Endothelial cell of umbilical vein (primary cell): ENCODE results near the gene EVX1. TPM values are rescaled to one million over a fixed set of nuclear protein-coding genes. Genes with fewer than 3 reads are reported as not detected.

Experiments used
- BruUV-seq: library from RNA; stranded (reverse); fragments of 400-500 nt; replicated peaks from 2 replicates; lab custom pipeline; 2021; lab: Mats Ljungman, UMichigan
- CTCF ChIA-PET: fragments of 300-600, 350-600 bp; sonication (Branson Sonifier 250); formaldehyde crosslinking; loops from one replicate; lab custom pipeline; 2021; ENCODE audit warnings: antibody characterized with exemption, inconsistent platforms; lab: Charles Lee
- POLR2A ChIA-PET: fragments of 300-600, 350-600 bp; sonication (Branson Sonifier 250); formaldehyde crosslinking; loops from one replicate; lab custom pipeline; 2021; ENCODE audit warnings: antibody characterized with exemption, inconsistent platforms; lab: Charles Lee
- DNase-seq: peaks from one replicate; pipeline ENCODE4 v3.0.0-alpha.2; 2011; ENCODE audit warnings: low read depth, low spot score
- FAIRE-seq: peaks from 2 replicates; lab custom pipeline; 2011; peaks lifted over from hg19 to GRCh38; lab: Jason Lieb, UNC
- H2AFZ ChIP-seq: 2 replicates; pipeline ENCODE4 v1.6.0; 2012; ENCODE audit warnings: low read depth, low read length, control low read depth, inconsistent platforms
- H3K27ac ChIP-seq: 2 replicates; pipeline ENCODE4 v1.5.1; 2011; ENCODE audit warnings: low read depth, mild to moderate bottlenecking, control low read depth, low read length, moderate library complexity; ENCODE audit not compliant: insufficient read depth
- H3K27me3 ChIP-seq, 2 experiments: 2 replicates each; pipeline versions ENCODE4 v1.6.0 to v1.6.1; 2011; ENCODE audit warnings: low read length in 2 of 2, mixed read lengths in 1 of 2; ENCODE audit not compliant: control insufficient read depth in 2 of 2, insufficient read depth in 2 of 2
- H3K36me3 ChIP-seq, 2 experiments: 2 replicates in 1 of 2; 3 replicates in 1 of 2; pipeline ENCODE4 v1.5.1; 2011; ENCODE audit warnings: low read length in 2 of 2, mild to moderate bottlenecking in 1 of 2, moderate library complexity in 1 of 2; ENCODE audit not compliant: control insufficient read depth in 2 of 2, insufficient read depth in 2 of 2; ENCODE audit errors: extremely low read depth in 1 of 2
- H3K4me1 ChIP-seq: 3 replicates; pipeline ENCODE4 v1.5.1; 2011; ENCODE audit warnings: mild to moderate bottlenecking, low read length; ENCODE audit not compliant: control insufficient read depth, insufficient read depth; ENCODE audit errors: extremely low read depth
- H3K4me2 ChIP-seq: 2 replicates; pipeline ENCODE4 v1.6.1; 2011; ENCODE audit warnings: low read length, control low read depth, mixed read lengths; ENCODE audit not compliant: insufficient read depth
- H3K4me3 ChIP-seq, 3 experiments: fragments of 200-600 bp in 1 of 3; sonication (generic), shearing (Covaris generic) in 1 of 3; replicated peaks in 1 of 3; 2 replicates each; pipeline ENCODE4 v1.5.1; 2011 to 2016; ENCODE audit warnings: control low read depth in 3 of 3, low read length in 3 of 3, mild to moderate bottlenecking in 2 of 3, inconsistent platforms in 1 of 3, low read depth in 1 of 3, moderate library complexity in 1 of 3; ENCODE audit not compliant: insufficient read depth in 1 of 3
- H3K79me2 ChIP-seq: 2 replicates; pipeline ENCODE4 v1.6.0; 2012; ENCODE audit warnings: low read length, inconsistent platforms; ENCODE audit not compliant: control insufficient read depth, insufficient read depth
- H3K9ac ChIP-seq: replicated peaks from 2 replicates; pipeline ENCODE3; 2011; ENCODE audit warnings: low read length, control low read depth; ENCODE audit not compliant: insufficient read depth; ENCODE audit errors: extremely low read depth
- H3K9me1 ChIP-seq: replicated peaks from 3 replicates; pipeline ENCODE4 v1.6.0; 2011; ENCODE audit warnings: mild to moderate bottlenecking, low read length; ENCODE audit not compliant: control insufficient read depth, insufficient read depth; ENCODE audit errors: extremely low read depth
- H3K9me3 ChIP-seq: replicated peaks from 2 replicates; pipeline ENCODE4 v1.5.1; 2012; ENCODE audit warnings: low read length, inconsistent platforms; ENCODE audit not compliant: control insufficient read depth, insufficient read depth
- H4K20me1 ChIP-seq: replicated peaks from 2 replicates; pipeline ENCODE3; 2011; ENCODE audit warnings: mild to moderate bottlenecking, low read length; ENCODE audit not compliant: control insufficient read depth, insufficient read depth; ENCODE audit errors: extremely low read depth
- EZH2 ChIP-seq: IDR thresholded peaks from 2 replicates; pipeline ENCODE4 v1.6.1; 2012; ENCODE audit warnings: borderline replicate concordance, low read depth, mild to moderate bottlenecking, moderate library complexity, low read length, inconsistent platforms; ENCODE audit not compliant: severe bottlenecking
- FOS ChIP-seq: IDR thresholded peaks from 2 replicates; pipeline ENCODE4 v1.6.1; 2011; ENCODE audit warnings: mild to moderate bottlenecking, low read length, moderate library complexity, borderline replicate concordance; ENCODE audit not compliant: insufficient read depth
- GATA2 ChIP-seq: IDR thresholded peaks from 2 replicates; pipeline ENCODE4 v1.7.0; 2011; ENCODE audit warnings: low read depth, mild to moderate bottlenecking, moderate library complexity, mixed read lengths, low read length; ENCODE audit not compliant: insufficient read length, insufficient read depth
- JUN ChIP-seq: IDR thresholded peaks from 2 replicates; pipeline ENCODE4 v1.6.1; 2011; ENCODE audit warnings: borderline replicate concordance, low read depth; ENCODE audit not compliant: insufficient read length, insufficient read depth
- MAX ChIP-seq: IDR thresholded peaks from 2 replicates; pipeline ENCODE4 v1.6.1; 2011; ENCODE audit not compliant: insufficient read depth, insufficient read length
- MYC ChIP-seq: IDR thresholded peaks from one replicate; pipeline ENCODE4 v1.6.1; 2011; ENCODE audit warnings: mild to moderate bottlenecking, low read depth, low read length
- POLR2A ChIP-seq: IDR thresholded peaks from 2 replicates; pipeline ENCODE4 v1.6.1; 2012; ENCODE audit warnings: low read depth, mild to moderate bottlenecking, control low read depth, low read length
- POLR2AphosphoS5 ChIP-seq: IDR thresholded peaks from 2 replicates; pipeline ENCODE4 v1.6.1; 2012; ENCODE audit warnings: low read depth, mild to moderate bottlenecking, control low read depth, low read length, moderate library complexity; ENCODE audit not compliant: insufficient read depth
- dilution Hi-C: fragments of 300-500 bp; cut with MboI; formaldehyde crosslinking; loops from one replicate; pipeline ENCODE4 v1.15.0; 2019; ENCODE audit warnings: low sequenced_read_pairs; ENCODE audit not compliant: extremely low pct_ligation_motif_present
- intact Hi-C: fragments of 100-400 bp; cut with micrococcal nuclease; formaldehyde crosslinking; loops from one replicate; pipeline ENCODE4 v1.10.0; 2022
- polyA plus RNA-seq, 4 experiments: library from polyadenylated mRNA; depleted of rRNA in 3 of 4; stranded (reverse) in 3 of 4; unstranded in 1 of 4; fragments of >200 nt; gene quantifications; 2 replicates each; pipeline versions ENCODE4 v1.2.1 to v1.2.3, GENCODE V29; 2011 to 2012; ENCODE audit warnings: missing spikeins in 1 of 4
- total RNA-seq: library from RNA; stranded (reverse); gene quantifications from 2 replicates; pipeline ENCODE4 v1.2.3, GENCODE V29; 2021
- TF ChIP-seq, protein P1 (sequence below), 2 donors: IDR thresholded peaks; 1 replicate in 1 of 2; 2 replicates in 1 of 2; pipeline ENCODE4 v1.5.1; 2011; ENCODE audit warnings: low read length in 2 of 2, mild to moderate bottlenecking in 2 of 2, moderate library complexity in 2 of 2, control low read depth in 1 of 2, inconsistent platforms in 1 of 2, low read depth in 1 of 2; ENCODE audit not compliant: insufficient read depth in 1 of 2; ENCODE audit errors: extremely low read depth in 1 of 2

EVX1 gene
- total and polyA plus RNA-seq, 2 donors (not counting 3 experiments of a cell fraction or from before 2014, with no cell fraction given): not detected

GRCh38 chr7:27251652-27252590 lies 9.3 kb downstream of the EVX1 start:
- BruUV-seq: no TSS peak

DNA sequence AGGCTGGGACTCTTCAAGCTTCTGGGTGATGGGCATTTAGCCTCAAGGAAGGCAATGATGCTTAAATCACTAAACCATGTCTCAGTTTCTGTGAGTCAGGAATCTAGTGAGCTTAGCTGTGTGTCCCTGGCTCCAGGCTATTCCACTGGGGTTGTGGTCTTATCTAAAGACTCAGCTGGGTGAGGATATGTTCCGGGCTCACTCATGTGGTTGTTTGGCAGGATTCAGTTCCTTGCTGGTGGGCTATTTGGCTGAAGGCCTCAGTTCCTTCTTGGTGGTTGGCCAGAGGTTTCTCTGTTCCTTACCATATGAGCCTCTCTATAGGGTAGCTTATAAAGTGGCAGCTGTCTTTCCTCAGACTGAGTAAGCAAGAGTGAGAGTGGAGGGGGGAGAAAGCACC lies 12.0 kb downstream of the EVX1 start:
- Histone ChIP-seq H3K27ac (no peak overlapping the region), H3K4me2 (no peak overlapping the region), H3K9me1 (no peaks in the 10 kb centered on the region), H3K9me3 (no peaks in the 10 kb centered on the region), H3K4me1 (peaks cover 3% of the 10 kb centered on the region), H2AFZ (no peak overlapping the region), H3K36me3 (no peaks in the 10 kb centered on the region), H3K27me3 (peaks cover 57 to 65% of the 10 kb centered on the region in 2 experiments), H4K20me1 (no peaks in the 10 kb centered on the region), H3K4me3 (no peak overlapping the region), H3K9ac (no peak overlapping the region), H3K79me2 (no peaks in the 10 kb centered on the region)
- POLR2A ChIA-PET: no interaction called here
- CTCF ChIA-PET: interaction anchor here (0.6 to 1.1 kb wide), 2 partner anchors 9 to 15 kb away, joined by 3 read pairs; no protein-coding TSS in a partner anchor
- dilution Hi-C loops: no loop called here
- no TSS peak for BruUV-seq
- TF ChIP-seq POLR2A (no peak), EZH2 (no peak), MYC (no peak), MAX (no peak), FOS (no peak), GATA2 (no peak), POLR2AphosphoS5 (no peak), JUN (no peak)
- TF ChIP-seq, protein P1, sequence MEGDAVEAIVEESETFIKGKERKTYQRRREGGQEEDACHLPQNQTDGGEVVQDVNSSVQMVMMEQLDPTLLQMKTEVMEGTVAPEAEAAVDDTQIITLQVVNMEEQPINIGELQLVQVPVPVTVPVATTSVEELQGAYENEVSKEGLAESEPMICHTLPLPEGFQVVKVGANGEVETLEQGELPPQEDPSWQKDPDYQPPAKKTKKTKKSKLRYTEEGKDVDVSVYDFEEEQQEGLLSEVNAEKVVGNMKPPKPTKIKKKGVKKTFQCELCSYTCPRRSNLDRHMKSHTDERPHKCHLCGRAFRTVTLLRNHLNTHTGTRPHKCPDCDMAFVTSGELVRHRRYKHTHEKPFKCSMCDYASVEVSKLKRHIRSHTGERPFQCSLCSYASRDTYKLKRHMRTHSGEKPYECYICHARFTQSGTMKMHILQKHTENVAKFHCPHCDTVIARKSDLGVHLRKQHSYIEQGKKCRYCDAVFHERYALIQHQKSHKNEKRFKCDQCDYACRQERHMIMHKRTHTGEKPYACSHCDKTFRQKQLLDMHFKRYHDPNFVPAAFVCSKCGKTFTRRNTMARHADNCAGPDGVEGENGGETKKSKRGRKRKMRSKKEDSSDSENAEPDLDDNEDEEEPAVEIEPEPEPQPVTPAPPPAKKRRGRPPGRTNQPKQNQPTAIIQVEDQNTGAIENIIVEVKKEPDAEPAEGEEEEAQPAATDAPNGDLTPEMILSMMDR (IDR thresholded peaks at IDR 0.05; ENCODE audit: extremely low read depth in 1 of 2, insufficient read depth in 1 of 2, low read depth in 1 of 2, low read length in 2 of 2): no peak
- no peak for DNase-seq
- intact Hi-C loops: no loop called here
- FAIRE-seq: no peak

More at GRCh38 chr7:27251652-27252590, 9.3 kb downstream of the EVX1 start:
- Histone ChIP-seq H4K20me1 (no peaks in the 10 kb centered on the region), H3K4me1 (peaks cover 3% of the 10 kb centered on the region), H3K9ac (no peak overlapping the region), H3K4me2 (no peak overlapping the region), H3K27ac (no peak overlapping the region), H3K79me2 (no peaks in the 10 kb centered on the region), H3K9me1 (no peaks in the 10 kb centered on the region), H3K4me3 (no peak overlapping the region), H2AFZ (peak overlapping the region; percentile 20), H3K36me3 (no peaks in the 10 kb centered on the region), H3K27me3 (peaks cover 79 to 84% of the 10 kb centered on the region in 2 experiments), H3K9me3 (no peaks in the 10 kb centered on the region)
- DNase-seq (peak; percentile 23), FAIRE-seq (no peak)
- ChIA-PET POLR2A (no interaction called here), CTCF (interaction anchor here (1.0 kb wide), 1 partner anchor 10 kb away, joined by 3 read pairs; the partner anchor contains the start of gene EVX1)
- intact Hi-C loops (no loop called here), dilution Hi-C loops (no loop called here)
- no peak for TF ChIP-seq FOS
- TF ChIP-seq POLR2A: no peak
- TF ChIP-seq EZH2: peak; percentile 99
- no peak for TF ChIP-seq GATA2
- TF ChIP-seq JUN: no peak
- no peak for TF ChIP-seq POLR2AphosphoS5
